ENCODE data around the gene AGBL1.

The AGBL1 gene

DNA sequence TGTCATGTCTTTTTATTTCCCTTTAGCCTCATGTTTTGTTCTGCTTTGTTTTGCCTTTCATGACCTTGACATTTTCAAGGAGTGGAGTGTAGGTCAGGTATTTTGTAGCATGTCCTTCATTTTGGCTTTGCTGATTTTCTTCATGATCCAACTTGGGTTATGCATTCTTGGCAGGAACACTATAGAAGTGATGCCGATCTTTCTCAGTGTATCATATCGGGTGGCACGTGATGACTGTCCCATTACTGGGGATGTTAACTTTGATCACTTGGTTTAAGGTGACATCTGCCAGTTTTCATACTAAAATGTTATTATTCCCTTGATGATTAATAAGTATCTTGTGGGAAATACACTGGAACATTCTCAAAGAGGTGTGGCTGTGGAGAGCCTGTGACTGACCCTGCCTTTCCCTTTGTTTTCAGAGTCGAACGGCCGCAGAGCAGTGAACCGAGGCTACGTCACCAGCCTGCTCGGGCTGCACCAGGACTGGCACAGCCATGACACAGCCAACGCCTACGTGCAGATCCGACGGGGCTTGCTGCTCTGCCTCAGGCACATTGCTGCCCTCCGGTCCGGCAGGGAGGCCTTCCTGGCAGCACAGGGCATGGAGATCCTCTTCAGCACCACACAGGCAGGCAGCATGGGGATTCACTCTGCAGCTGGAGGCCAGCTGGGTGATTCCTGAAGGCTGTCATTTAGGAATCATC is 167.7 kb downstream of the AGBL1 start:
- DNase-seq, result no peak

DNA sequence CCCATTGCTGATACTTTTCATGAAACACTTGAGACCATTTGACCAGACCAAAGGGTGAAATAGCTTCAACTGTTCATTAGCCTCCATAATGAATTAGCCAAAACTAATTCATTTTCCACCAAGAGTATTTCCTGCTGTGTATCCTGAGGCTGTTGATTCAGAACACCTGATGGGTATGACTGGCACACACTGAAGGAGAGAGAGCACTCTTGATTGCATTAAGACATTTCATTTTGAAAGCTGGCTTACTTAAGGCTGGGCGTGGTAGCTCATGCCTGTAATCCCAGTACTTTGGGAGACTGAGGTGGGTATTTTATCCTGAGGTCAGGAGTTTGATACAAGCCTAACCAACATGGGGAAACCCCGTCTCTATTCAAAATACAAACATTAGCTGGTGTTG is 175.6 kb downstream of the AGBL1 start:
- no peak for DNase-seq

DNA sequence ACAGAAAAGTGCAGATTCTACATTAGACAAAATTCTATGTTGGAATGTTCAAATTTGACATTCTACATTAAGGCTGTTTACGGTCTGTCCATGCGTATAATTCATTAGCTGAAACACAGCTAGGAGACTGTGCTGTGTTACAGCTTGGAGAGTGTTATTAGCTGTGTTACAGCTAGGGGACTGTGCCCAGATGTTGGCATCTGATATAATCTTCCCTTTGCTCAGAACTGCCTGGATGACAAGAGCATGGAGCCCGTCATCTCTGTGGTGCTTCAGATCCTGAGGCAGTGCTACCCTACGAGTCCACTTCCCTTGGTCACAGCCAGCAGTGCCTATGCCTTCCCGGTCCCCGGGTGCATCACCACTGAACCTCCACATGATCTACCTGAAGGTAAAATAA is 177.0 kb downstream of the AGBL1 start:
- no peak for DNase-seq

DNA sequence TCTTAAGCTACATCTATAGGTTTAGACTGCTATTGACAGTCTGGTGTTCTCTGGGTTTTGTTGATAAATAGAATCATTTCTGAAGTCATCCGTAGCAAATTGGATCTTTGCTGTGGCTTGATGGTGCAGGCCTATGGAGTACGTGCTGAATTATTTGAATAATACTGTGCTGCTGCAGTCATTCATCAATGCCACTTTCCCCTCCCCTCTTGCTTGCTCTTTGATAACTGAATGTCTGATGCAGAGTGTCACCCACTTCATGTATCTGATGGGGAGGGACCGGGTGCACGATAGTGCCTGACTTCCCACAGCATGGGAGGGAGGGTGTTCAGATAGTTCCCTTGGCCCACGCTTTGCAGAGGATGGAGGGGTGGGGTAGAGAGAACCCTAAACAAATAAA is 179.9 kb downstream of the AGBL1 start:
- no peak for DNase-seq

DNA sequence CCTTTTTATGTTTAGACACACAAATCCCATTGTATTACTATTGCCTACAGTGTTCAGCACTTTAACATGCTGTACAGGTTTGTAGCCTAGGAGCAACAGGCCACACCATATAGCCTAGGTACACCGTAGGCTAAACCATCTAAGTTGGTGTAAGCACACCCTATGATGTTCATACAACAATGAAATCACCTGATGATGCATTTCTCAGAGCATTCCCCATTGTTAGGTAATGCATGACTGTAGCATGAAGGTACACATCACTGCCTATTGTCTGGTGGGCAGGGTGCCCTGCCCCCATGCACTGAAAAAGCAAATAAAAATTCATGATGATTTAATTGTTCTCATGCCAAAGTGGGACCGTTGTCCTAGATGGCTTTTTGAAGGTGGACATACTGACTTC is 183.6 kb downstream of the AGBL1 start:
- no peak for DNase-seq

DNA sequence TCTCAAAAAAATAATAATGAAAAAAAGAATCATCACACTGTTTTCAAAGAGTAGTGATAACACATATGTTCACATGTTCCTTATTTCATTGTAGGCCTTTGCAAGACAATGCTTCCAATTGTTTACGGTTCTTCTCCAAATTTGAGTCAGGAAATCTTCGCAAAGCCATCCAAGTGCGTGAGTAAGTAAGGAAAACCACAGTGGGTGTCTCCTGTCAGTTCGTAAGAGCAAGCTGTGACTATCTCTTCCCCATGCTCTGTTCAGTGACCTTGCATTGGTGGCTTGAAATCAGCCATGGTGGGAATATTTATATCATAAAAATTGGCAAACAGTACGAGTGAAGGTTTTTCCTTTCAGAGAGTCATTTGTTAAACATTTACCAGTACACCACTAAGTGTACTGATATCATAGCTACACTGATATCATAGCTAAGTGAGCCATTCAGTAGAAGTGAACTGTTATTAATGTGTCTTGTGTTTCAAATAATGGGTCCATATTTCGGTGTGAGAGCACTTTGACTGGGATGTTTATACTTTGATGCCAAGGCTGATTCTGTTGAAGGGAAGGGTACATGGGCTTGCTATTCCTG is 187.3 kb downstream of the AGBL1 start:
- DNase-seq, result no peak

DNA sequence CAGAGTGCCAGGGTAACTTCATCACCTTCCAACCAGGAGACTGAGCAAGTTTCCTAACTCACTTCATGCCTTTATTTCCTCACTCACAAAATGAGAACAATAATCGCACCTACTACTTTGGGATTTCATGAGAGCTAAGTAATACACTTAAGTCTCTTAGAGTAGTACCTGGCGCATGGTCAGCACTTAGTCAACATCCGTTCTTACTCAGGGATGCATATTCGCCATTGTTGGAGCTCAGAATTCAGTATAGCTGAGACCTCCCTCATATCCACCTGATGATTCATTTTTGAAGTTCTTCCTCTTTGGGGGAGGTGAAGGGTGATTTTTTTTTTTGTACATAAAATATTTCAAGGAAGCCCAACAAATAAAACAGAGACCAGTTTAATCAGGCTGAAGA is 188.2 kb downstream of the AGBL1 start:
- no peak for DNase-seq

DNA sequence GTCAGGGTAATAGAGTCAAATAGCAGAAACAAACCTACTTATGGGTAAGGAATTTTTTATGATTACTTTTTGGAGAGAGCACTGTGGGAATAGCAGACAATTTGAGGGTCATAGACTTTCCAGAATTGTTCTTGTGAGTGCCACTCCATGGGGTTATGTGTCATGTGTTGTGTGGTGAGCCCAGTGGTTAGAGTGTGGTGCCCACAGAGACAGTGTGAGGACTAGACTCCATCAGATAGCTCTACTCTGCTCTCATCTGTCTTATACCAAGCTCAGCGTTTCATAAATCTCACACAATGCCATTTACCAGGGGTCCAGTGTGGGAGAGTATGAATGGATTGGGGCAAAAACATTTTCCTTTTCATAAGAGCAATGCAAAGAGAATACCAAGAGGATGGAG is 188.9 kb downstream of the AGBL1 start:
- no peak for DNase-seq

DNA sequence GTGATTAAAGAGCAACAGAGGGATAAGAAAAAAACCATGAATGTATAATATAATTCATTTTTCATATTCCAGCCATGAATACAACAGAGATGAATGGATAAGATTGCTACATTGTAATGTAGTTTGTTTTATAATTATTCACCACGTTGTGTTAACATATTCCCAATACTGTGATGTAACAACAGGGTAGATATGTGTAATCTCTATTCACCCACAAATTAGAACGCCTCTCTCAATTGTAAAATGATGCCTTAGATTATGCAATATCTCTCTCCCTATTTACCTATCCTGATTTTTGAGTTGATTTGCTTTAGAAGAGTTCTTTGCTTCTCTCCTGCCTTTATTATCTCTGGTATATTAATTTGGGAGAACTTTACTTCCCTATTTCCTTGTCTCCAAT is 193.6 kb downstream of the AGBL1 start:
- no peak for DNase-seq

DNA sequence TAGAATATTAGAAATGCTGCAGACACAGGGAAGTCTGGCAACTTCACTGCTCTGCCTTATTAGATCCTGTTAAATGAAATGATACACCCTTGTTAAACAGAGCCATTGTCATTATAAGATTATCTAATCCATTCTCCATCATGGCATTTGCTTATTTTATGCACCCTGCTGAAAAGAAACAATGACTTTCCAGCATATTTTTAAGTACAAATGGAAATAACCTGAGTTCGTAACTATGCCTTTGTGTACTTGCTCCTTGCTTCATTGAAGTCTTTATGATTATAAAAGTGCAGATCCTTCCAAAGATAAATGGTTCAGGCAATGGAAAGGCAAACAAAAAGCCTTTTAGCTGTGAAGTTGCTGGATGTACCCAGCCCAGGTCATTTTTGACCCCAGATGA is 195.7 kb downstream of the AGBL1 start:
- DNase-seq, result no peak

DNA sequence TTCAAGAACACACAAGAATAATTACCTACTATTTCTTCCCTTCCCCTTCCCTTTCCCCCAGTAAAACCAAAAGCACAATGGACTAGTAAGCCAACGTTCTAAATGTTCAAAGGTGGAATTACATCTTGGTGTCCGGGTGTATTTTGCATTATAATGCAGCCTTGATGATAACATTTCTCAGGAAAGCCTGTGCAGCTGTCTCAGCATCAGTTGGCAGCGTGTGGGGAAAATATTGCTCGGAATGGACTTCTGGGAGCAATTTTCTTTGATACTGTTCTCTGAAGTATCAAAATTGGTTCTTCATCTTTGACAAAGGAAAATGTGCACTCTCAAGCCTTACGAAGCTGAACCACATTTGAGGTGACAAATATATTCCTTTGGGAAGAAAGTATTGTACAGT is 198.9 kb downstream of the AGBL1 start:
- no peak for DNase-seq

DNA sequence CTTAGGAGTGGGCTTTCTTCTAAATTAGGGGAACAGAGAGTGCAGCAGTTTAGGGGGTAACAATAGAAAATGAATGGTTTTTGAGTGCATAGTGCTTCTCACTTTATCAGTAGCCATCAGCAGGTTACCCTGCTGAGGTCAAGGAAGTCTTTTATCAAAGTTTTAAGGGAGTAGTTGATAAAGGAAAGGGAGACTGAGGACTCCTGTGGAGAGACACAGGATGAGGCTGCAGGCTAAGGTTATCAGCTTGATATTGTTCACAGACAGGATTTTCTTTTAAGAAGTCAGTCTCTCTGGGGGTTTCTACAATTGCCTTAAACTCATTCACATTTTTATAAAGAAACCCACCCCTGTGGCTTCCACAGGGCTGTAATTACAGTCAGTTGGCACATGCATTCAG is 205.0 kb downstream of the AGBL1 start:
- DNase-seq, result no peak

DNA sequence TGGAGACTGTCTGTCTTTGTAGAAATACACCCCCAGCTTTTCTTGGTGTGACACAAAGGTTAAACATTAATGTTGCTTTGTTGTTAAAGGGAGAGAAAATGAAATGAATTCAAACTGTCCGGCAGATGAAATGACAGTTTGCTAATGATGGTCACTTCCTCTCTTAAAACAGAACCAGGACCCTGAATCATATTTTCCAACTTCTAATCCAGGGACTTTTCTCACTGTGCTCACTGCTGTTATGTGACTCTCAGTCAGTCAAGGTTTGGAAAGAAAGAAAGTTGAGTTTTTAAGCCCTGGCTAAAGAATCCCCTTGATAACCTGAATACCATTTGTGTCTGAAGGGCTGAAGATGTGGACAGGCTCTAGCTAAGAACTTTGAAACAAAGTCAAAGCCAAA is 215.8 kb downstream of the AGBL1 start:
- no peak for DNase-seq

DNA sequence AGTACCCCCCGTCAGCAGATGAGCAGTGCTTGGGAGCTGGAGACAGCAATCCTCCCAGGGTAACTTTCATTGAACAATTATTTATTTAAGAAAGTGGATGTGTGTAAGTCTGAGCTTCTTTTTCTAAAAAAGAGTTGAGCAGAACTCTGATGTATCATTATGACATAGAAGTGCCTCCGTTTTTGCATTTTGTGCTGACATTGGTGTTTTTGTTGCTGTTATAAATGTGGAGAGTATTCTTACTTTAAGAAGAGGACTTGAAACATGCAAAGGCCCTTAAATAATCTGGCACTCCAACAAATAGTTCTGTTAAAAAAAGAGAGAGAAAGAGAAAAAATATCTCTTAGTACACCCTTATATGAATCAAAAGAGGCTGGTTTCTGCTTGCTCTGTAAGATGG is 217.1 kb downstream of the AGBL1 start:
- DNase-seq, result no peak

DNA sequence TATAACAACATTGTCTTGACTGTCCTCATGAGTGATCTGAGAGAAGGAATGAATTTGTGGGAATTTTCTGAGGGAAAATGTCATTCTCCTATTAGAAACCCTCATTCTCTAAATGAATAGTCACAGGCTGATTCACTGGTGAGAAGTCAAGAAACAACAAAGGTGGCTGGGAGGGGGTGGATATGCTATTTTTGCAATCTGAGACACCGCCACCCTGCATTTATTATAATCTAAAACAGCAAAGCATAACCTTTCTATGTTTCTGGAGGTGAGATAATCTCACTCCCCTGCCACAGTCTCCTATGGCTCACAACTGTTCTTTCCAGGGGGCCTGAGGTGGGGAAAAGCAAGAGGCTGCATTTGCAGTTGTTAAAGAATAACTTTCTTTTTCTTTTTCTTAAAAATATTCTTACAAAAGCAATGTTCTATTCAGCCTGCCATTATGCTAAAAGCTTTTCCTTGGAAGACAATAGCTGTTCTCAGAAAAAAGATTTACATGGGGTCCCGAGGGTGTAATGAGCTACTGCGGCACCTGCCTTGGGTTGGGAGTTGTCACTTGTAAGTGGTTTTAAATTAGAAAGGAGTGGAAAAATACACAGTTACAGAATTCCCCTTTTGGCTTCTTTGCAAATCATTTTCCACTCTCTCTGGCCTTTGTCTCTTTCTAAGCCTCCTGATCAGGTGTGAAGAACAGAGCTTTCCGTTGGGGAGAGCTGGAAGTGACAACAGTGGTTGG is 220.9 kb downstream of the AGBL1 start:
- DNase-seq, result no peak

DNA sequence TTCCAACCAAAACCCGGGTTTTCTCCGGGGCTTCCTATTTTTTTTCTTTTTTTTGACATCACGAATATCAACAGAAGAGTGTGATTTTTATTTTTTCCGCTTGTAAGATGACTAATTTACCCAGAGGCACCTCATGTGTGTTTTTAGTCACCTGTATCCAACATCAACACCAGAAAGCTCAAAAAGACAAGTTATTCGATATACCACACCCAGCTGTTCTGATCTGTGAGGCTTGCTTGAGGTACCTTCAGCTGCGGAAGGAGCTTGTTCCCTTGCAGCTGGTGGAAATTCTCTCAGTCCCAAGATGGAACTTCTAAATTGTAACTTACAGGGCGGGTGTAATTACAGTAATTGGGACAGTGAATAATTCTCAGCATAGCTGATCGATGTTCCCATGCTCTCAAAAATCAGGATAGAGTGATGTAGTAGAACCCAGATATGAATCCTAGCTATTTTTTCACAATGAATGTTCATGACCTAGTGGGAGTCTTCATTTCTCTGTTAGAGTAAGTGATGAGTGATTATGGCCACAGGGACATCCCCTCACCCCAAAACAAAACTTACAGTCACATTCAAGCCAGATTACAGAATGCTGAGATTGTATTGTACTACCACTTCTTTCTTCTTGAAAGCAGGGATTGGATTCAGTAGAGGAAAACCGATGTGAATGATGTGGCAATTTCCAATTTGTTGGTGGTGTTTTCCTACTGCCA is 232.1 kb downstream of the AGBL1 start:
- no peak for DNase-seq

DNA sequence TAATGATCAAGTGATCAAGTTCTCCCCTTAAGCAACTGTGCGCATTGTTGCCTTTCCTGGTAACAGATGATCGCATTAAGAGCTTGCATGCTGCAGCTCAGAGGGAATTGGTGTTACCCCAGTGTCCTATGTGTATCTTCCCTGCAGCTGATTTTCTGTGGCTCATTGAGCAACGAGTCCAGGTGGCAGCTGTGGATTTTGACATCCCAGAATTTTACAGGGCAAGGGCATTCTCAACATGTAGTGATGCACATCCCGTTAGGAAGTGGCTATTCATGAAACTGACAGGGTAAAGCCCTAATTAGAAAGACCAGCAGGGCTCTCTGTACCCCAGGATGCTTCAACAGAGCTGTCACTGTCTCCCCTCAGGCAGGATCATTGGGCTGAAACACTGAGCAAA is 232.8 kb downstream of the AGBL1 start:
- no peak for DNase-seq

DNA sequence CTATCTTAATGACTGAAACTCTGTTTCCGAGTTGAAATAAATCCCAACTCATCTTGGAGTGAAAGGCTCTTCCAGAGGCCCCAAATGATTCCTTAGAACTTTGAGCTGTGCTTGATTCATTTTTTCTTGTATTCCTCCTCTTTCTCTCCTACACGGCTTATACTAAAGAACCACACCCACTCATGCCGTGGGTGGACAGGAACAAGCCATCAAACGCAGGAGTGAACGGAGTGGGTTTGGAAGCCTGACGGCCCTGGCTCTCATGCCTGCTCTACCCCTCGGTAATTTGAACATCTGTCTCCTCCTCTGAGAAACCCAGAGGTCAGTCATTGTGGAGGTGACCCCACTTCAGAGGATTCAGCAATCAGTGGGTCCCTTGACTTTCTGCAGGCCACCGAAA is 236.5 kb downstream of the AGBL1 start:
- DNase-seq, result no peak

DNA sequence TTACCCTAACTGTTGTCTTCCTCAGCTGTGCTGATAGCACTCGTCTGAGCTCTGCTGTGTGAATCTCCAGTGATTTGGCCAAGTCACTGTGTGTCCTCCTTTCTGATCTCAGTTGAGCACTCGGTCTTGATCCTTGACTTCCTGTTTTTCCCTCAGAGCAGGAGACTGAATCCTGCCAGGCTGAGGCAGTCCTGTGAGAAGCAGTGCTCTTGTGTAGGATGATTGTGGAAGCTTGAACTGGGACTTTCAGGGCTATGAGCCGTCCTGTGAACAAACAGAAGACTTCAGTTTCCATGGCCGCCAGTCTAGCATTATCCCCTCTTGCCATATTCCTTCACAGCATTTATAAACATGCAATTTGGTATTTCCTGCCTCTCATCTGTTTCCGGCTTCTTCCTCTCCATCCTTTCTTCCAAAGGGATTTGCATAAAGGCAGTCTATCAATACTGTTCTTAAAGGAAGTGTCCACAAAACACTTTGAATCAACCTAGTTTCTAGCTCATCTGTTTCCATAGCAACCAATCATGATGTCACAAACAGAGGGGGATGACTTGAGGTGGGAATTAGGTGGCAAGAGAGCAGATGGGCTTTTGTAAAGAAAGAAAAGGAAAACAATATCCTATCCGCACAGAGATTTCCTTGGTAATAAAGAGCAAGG is 237.2 kb downstream of the AGBL1 start:
- no peak for DNase-seq

DNA sequence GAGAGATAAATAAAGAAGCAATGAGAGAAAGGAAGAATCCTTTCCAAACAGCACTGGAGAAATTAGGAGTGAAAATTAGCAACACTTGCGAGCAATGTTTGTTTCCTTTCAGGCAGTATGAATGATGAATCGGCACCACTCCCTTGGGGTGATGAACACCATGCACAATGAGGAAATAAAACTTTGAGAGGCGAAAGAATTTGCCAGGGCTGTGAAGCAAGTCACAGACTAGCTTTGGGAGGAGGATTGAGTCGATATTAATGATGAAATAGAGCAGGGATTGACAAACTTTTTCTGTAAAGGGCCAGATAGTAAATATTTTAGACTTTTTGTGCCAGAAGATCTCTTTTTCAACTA is 237.7 kb downstream of the AGBL1 start:
- DNase-seq, result no peak

DNA sequence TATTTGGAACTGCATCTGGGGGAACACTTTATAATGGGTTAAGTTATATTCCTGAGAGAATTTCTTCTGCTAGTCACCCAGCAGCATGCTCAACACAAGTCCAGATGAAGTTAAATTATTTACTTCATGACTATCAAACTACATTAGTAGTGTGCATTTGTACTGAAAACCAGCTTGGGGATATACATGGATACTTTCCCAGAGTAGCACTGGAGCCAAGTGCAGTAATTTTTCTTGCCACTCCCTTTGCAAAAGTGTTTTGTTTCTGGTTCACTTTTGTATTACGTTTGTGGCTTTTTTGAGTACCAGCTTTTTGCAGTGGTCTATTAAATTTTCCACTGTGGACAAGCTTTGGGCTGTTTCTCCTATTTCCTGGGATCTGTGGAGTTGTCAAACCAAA is 243.0 kb downstream of the AGBL1 start:
- no peak for DNase-seq

DNA sequence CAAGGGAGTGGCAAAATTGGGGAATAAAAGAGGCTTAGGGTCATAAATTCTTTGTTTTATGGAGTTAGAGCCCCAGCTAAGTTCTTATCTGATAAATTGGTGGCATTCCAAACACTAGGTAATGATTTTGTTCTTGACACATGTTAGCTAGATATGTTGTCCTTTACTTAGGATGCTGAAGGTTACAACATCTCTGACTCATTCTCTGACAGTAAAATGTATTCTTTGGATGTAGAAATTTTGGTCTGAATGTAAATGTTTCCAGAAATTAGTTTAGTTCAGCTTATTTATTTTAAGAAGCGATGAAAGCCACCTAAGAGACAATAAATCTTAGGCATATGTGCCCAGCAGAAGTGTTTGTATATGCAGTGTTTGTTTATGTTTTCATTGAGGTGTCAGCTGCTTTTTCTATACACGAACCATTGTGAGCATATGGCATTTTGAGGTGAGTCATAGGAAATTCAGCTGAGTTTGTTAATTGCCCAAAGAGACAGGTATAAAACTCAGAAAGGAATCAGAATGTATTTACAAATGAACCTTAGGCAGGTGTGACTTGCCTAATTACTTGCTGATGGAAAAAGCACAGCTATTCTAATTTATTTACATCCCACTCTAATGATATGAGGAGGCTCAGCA is 247.7 kb downstream of the AGBL1 start:
- no peak for DNase-seq

DNA sequence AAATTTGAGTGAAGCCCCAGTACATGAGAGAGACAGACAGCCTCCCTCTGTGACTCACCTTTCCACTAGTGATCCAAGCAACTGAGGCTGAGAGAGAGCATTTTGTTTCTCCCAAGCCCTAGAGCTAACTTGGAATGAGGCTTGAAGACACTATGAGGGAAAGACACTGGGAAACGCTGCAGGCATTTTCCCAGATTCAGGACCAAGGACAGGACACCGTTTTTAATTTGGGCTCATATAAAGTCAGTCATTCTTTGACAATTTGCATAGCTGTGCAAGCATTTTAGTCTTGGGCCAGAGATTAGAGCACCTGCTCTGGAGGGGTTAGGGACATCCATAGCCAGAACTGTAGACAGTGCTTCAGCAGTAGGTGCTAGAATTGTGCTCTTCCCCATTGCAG is 249.0 kb downstream of the AGBL1 start:
- DNase-seq, result no peak

Data from NCI-H1092 treated with DMSO at 0.1 percent for 48 hours (cell line).